ENCODE results near the gene GOLGA2. TPM values are rescaled to one million over a fixed set of nuclear protein-coding genes. Genes with fewer than 3 reads are reported as not detected.

The GOLGA2 gene
- 78.9 TPM for polyA plus RNA-seq (2013, experiment 1 of 2)
- 77.0 TPM for polyA plus RNA-seq (2013, experiment 2 of 2)

GRCh38 chr9:128275198-128276007 lies at the start of gene GOLGA2:
TSS of gene GOLGA2 (minus strand) at chr9:128276007. CDS start at chr9:128275976, 31 bp downstream.
- WGBS, 2 experiments (ENCODE audit: insufficient coverage in 2 of 2) = 0 to 1% methylated on average over 33 to 46 of the region's 57 CpGs
- peak within 1 kb of the TSS; percentile 99 for H3K4me3 ChIP-seq (ENCODE audit: extremely low read depth, insufficient read depth, low read length, poor library complexity, severe bottlenecking)
- peaks cover 6% of the 10 kb centered on the region for H3K4me1 ChIP-seq (ENCODE audit: control insufficient read depth, insufficient read depth, low read length, poor library complexity, severe bottlenecking)
- H3K9me3 ChIP-seq (ENCODE audit: control insufficient read depth, low read length) = no peaks in the 10 kb centered on the region
- H3K27ac ChIP-seq (ENCODE audit: low read depth, low read length, severe bottlenecking) = peak within 1 kb of the TSS; percentile 97
- peaks cover 40% of the 10 kb centered on the region for H3K36me3 ChIP-seq (ENCODE audit: control insufficient read depth, insufficient read depth, low read length)

GRCh38 chr9:128324401-128324800 lies 48.6 kb upstream of the GOLGA2 start:
- no CpG with 5 or more reads among the region's 1 CpG for WGBS, 2 experiments (ENCODE audit: insufficient coverage in 2 of 2)
- H3K4me3 ChIP-seq (ENCODE audit: extremely low read depth, insufficient read depth, low read length, poor library complexity, severe bottlenecking) = no peak overlapping the region
- H3K9me3 ChIP-seq (ENCODE audit: control insufficient read depth, low read length) = no peaks in the 10 kb centered on the region
- no peak overlapping the region for H3K27ac ChIP-seq (ENCODE audit: low read depth, low read length, severe bottlenecking)
- H3K4me1 ChIP-seq (ENCODE audit: control insufficient read depth, insufficient read depth, low read length, poor library complexity, severe bottlenecking) = peaks cover 8% of the 10 kb centered on the region
- peaks cover 69% of the 10 kb centered on the region for H3K36me3 ChIP-seq (ENCODE audit: control insufficient read depth, insufficient read depth, low read length)

- WGBS, 2 experiments (ENCODE audit: insufficient coverage in 2 of 2) = 94 to 100% methylated on average over 5 to 8 of the region's 12 CpGs
- peak overlapping the region; percentile 91 for H3K4me3 ChIP-seq (ENCODE audit: extremely low read depth, insufficient read depth, low read length, poor library complexity, severe bottlenecking)
These were observed 48.0 kb upstream of the GOLGA2 start for GRCh38 chr9:128323791-128324190.

GRCh38 chr9:128323212-128323730 lies 47.5 kb upstream of the GOLGA2 start:
- H3K36me3 ChIP-seq (ENCODE audit: control insufficient read depth, insufficient read depth, low read length) = peaks cover 60% of the 10 kb centered on the region
- peak overlapping the region; percentile 91 for H3K4me3 ChIP-seq (ENCODE audit: extremely low read depth, insufficient read depth, low read length, poor library complexity, severe bottlenecking)
- 17 to 34% methylated on average over 6 to 11 of the region's 16 CpGs for WGBS, 2 experiments (ENCODE audit: insufficient coverage in 2 of 2)
- H3K9me3 ChIP-seq (ENCODE audit: control insufficient read depth, low read length) = no peaks in the 10 kb centered on the region
- H3K4me1 ChIP-seq (ENCODE audit: control insufficient read depth, insufficient read depth, low read length, poor library complexity, severe bottlenecking) = peaks cover 8% of the 10 kb centered on the region
- H3K27ac ChIP-seq (ENCODE audit: low read depth, low read length, severe bottlenecking) = peak overlapping the region; percentile 92

More at GRCh38 chr9:128323791-128324190, 48.0 kb upstream of the GOLGA2 start:
- H3K36me3 ChIP-seq (ENCODE audit: control insufficient read depth, insufficient read depth, low read length) = peaks cover 65% of the 10 kb centered on the region
- peaks cover 8% of the 10 kb centered on the region for H3K4me1 ChIP-seq (ENCODE audit: control insufficient read depth, insufficient read depth, low read length, poor library complexity, severe bottlenecking)
- H3K27ac ChIP-seq (ENCODE audit: low read depth, low read length, severe bottlenecking) = no peak overlapping the region
- no peaks in the 10 kb centered on the region for H3K9me3 ChIP-seq (ENCODE audit: control insufficient read depth, low read length)

- peak within 1 kb of the TSS; percentile 91 for H3K4me3 ChIP-seq (ENCODE audit: extremely low read depth, insufficient read depth, low read length, poor library complexity, severe bottlenecking)
- H3K9me3 ChIP-seq (ENCODE audit: control insufficient read depth, low read length) = no peaks in the 10 kb centered on the region
- peak within 1 kb of the TSS; percentile 92 for H3K27ac ChIP-seq (ENCODE audit: low read depth, low read length, severe bottlenecking)
- H3K4me1 ChIP-seq (ENCODE audit: control insufficient read depth, insufficient read depth, low read length, poor library complexity, severe bottlenecking) = peaks cover 8% of the 10 kb centered on the region
- 0% methylated on average over 80 to 83 of the region's 83 CpGs for WGBS, 2 experiments (ENCODE audit: insufficient coverage in 2 of 2)
- peaks cover 58% of the 10 kb centered on the region for H3K36me3 ChIP-seq (ENCODE audit: control insufficient read depth, insufficient read depth, low read length)
These were observed 46.8 kb upstream of the GOLGA2 start, which contains the start of the genes COQ4 and TRUB2 for GRCh38 chr9:128322404-128323211. TSS of gene COQ4 (plus strand) at chr9:128322839. CDS start at chr9:128322859, 20 bp downstream. TSS of gene TRUB2 (minus strand) at chr9:128322447. CDS start at chr9:128322408, 39 bp downstream.

GRCh38 chr9:128321879-128322403 lies 46.1 kb upstream of the GOLGA2 start:
- Histone ChIP-seq H3K27ac (ENCODE audit: low read depth, low read length, severe bottlenecking) (peak overlapping the region; percentile 92), H3K36me3 (ENCODE audit: control insufficient read depth, insufficient read depth, low read length) (peaks cover 59% of the 10 kb centered on the region), H3K9me3 (ENCODE audit: control insufficient read depth, low read length) (no peaks in the 10 kb centered on the region), H3K4me1 (ENCODE audit: control insufficient read depth, insufficient read depth, low read length, poor library complexity, severe bottlenecking) (peaks cover 8% of the 10 kb centered on the region), H3K4me3 (ENCODE audit: extremely low read depth, insufficient read depth, low read length, poor library complexity, severe bottlenecking) (peak overlapping the region; percentile 91)
- 1 to 2% methylated on average over 12 to 21 of the region's 21 CpGs for WGBS, 2 experiments (ENCODE audit: insufficient coverage in 2 of 2)

GRCh38 chr9:128321343-128321742 lies 45.5 kb upstream of the GOLGA2 start:
- peak overlapping the region; percentile 91 for H3K4me3 ChIP-seq (ENCODE audit: extremely low read depth, insufficient read depth, low read length, poor library complexity, severe bottlenecking)
- 81 to 84% methylated on average over 3 of the region's 7 CpGs for WGBS, 2 experiments (ENCODE audit: insufficient coverage in 2 of 2)
- H3K4me1 ChIP-seq (ENCODE audit: control insufficient read depth, insufficient read depth, low read length, poor library complexity, severe bottlenecking) = peaks cover 8% of the 10 kb centered on the region
- no peaks in the 10 kb centered on the region for H3K9me3 ChIP-seq (ENCODE audit: control insufficient read depth, low read length)
- peaks cover 59% of the 10 kb centered on the region for H3K36me3 ChIP-seq (ENCODE audit: control insufficient read depth, insufficient read depth, low read length)
- H3K27ac ChIP-seq (ENCODE audit: low read depth, low read length, severe bottlenecking) = no peak overlapping the region

GRCh38 chr9:128317629-128318028 lies 41.8 kb upstream of the GOLGA2 start:
- Histone ChIP-seq H3K36me3 (ENCODE audit: control insufficient read depth, insufficient read depth, low read length) (peaks cover 65% of the 10 kb centered on the region), H3K4me3 (ENCODE audit: extremely low read depth, insufficient read depth, low read length, poor library complexity, severe bottlenecking) (no peak overlapping the region), H3K9me3 (ENCODE audit: control insufficient read depth, low read length) (no peaks in the 10 kb centered on the region), H3K27ac (ENCODE audit: low read depth, low read length, severe bottlenecking) (no peak overlapping the region), H3K4me1 (ENCODE audit: control insufficient read depth, insufficient read depth, low read length, poor library complexity, severe bottlenecking) (peaks cover 8% of the 10 kb centered on the region)
- 100% methylated on average over 1 of the region's 2 CpGs for WGBS, 2 experiments (ENCODE audit: insufficient coverage in 2 of 2)

- Histone ChIP-seq H3K9me3 (ENCODE audit: control insufficient read depth, low read length) (no peaks in the 10 kb centered on the region), H3K4me1 (ENCODE audit: control insufficient read depth, insufficient read depth, low read length, poor library complexity, severe bottlenecking) (peaks cover 4% of the 10 kb centered on the region), H3K27ac (ENCODE audit: low read depth, low read length, severe bottlenecking) (peak overlapping the region; percentile 23), H3K36me3 (ENCODE audit: control insufficient read depth, insufficient read depth, low read length) (peaks cover 74% of the 10 kb centered on the region), H3K4me3 (ENCODE audit: extremely low read depth, insufficient read depth, low read length, poor library complexity, severe bottlenecking) (no peak overlapping the region)
- WGBS, 2 experiments (ENCODE audit: insufficient coverage in 2 of 2) = 93 to 99% methylated on average over 7 to 8 of the region's 9 CpGs
These were observed 40.6 kb upstream of the GOLGA2 start for GRCh38 chr9:128316421-128316820.

- H3K36me3 ChIP-seq (ENCODE audit: control insufficient read depth, insufficient read depth, low read length) = peaks cover 73% of the 10 kb centered on the region
- H3K4me1 ChIP-seq (ENCODE audit: control insufficient read depth, insufficient read depth, low read length, poor library complexity, severe bottlenecking) = no peaks in the 10 kb centered on the region
- H3K9me3 ChIP-seq (ENCODE audit: control insufficient read depth, low read length) = no peaks in the 10 kb centered on the region
- H3K4me3 ChIP-seq (ENCODE audit: extremely low read depth, insufficient read depth, low read length, poor library complexity, severe bottlenecking) = no peak overlapping the region
- 83 to 100% methylated on average over 1 of the region's 4 CpGs for WGBS, 2 experiments (ENCODE audit: insufficient coverage in 2 of 2)
- H3K27ac ChIP-seq (ENCODE audit: low read depth, low read length, severe bottlenecking) = no peak overlapping the region
These were observed 38.9 kb upstream of the GOLGA2 start for GRCh38 chr9:128314697-128315096.
